GM21737 (cell line): Measurements from ENCODE around the gene TMIGD3.
"Not testable (repeated sequence)": the region's sequence is repeated elsewhere in the genome, so short reads cannot be mapped to it uniquely, and the experiment has no call there.

Experiments used
- ATAC-seq: cut with Tn5 transposase; IDR thresholded peaks from one replicate; pipeline ENCODE4 v1.9.1; 2021; ENCODE audit warnings: mild to moderate bottlenecking, moderate library complexity; ENCODE audit not compliant: unreplicated experiment

Gene TMIGD3

DNA sequence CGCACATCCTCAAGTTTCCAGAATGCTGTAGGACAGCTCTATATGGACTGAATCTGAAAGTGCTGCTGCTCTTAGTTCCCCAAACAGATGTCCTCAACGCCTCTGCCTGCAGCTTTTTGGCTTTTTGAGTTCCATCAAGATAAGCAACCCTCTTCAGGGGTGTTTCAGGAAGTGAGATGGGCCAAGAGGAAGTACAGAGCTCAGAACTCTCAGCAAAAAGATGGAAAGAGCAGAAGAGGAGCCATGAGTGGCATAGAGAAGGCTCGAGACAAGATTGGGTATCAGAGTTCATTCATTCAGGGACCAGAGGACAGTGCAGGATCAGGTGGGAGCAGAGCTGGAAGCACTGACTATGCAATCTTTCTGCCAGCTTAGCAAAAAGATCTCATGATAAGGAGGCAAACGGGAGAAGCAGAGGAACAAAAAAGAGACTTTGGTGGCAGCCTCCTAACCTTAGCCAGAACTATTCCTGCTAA is at the start of gene TMIGD3, which contains the start of gene ADORA3:
TMIGD3 (minus strand) TSS at position 49 of the 476 bp plus-strand sequence. CDS start 279 bp downstream, outside the sequence.
ADORA3 (minus strand) TSS at position 49 of the 476 bp plus-strand sequence. CDS start 279 bp downstream, outside the sequence.
- ATAC-seq: no peak

DNA sequence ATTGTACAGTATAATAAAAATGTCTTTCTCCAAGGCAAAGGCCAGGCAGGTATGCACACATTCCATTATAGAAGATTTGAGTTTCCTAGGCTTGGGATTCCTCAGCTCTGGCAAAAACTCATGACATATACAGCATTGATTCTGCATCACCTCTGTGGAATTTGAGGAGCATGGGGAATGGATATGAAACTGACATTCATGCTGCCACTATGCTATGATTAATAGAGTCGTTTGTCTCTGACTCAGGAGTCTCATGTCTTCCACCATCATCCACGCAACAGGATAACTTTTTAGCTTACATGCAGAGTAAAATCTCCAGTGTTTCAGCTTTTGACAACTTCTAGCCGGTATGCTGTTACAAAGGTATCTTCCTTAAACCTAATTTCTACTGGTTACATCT is 49.8 kb upstream of the TMIGD3 start:
- ATAC-seq: no peak

DNA sequence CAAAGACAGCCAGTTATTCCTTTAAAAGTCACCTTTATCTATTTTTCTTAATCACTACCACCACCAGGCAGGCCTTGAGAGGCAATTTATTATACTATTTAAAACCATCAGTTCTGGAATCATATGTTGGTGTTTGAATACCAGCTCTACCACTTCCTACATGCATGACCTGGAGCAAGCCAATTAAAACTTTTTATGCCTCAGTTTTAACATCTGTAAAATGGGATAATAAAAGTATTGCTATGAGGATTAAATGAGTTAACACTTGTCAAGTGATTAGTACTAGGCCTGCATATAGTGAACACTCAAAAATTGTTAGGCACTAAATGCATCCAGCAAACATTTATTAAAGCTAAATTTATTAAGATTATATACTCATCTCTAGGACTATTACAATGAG is 49.2 kb upstream of the TMIGD3 start:
- no peak for ATAC-seq

DNA sequence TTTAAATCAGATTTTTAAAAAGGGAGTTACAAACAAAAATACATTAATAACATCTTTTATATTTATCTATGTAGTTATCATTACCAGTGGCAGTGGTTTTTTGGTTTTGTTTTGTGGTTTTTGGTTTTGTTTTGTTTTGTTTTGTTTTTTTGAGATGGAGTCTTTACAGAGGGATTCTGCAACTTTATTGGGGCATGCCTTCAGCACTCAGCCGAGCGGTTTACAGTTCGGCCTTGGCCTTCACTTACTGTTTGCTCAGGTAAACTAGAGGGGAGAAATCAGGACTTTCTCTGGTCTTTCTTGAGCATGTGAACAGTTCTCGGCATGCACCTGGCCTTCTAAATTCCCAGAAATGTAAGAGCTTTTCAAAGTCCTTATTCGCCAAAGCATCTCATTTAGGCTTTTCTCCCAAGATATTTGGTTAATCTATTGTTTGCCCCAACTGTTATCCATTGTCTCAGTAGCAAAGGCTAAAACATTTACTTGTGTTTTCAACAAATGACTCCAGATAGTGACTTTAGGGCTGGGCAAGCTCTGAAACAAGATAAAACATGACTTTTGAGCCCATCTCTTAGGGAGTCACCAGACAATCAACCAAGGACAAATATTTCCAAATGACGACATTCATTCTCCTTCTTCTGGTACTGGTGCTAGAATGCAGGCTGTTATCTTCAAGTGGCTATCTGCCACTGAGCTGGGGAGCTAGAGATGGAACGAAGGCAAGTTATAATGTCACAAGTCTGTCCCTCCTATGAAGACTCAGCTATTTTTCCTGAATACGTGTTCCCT is 48.4 kb upstream of the TMIGD3 start:
- no peak for ATAC-seq

DNA sequence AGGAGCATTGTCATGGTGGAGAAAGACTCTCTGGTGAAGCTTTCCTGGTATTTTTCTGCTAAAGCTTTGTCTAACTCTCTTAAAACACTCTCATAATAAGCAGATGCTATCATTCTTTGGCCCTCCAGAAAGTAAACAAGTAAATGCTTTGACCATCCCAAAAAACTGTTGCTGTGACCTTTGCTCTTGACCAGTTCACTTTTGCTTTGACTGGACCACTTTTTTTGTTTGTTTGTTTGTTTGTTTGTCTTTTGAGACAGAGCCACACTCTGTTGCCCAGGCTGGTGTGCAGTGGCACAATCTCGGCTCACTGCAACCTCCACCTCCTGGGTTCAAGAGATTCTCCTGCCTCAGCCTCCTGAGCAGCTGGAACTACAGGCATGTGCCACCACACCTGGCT is 44.4 kb upstream of the TMIGD3 start:
- ATAC-seq: not testable (repeated sequence)

DNA sequence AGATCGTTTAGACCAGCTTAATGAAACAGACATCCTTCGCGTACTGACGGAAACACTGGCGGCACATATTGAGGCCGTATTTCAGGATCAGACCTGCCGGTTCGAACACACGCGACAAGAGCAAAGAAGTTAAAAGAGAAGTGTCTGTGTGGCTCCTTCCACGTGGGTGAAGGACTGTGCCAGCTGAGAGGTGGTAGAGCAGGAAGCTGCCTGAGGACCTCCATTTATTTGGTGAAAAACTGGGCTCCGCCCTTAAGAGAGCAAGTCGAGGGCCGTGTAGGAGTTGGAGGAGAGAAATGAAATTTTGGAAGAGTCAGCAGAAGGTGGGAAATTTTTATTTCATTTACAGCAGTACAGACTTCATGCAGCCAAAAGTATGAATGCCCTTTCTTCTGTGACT is 38.8 kb upstream of the TMIGD3 start:
- no peak for ATAC-seq

DNA sequence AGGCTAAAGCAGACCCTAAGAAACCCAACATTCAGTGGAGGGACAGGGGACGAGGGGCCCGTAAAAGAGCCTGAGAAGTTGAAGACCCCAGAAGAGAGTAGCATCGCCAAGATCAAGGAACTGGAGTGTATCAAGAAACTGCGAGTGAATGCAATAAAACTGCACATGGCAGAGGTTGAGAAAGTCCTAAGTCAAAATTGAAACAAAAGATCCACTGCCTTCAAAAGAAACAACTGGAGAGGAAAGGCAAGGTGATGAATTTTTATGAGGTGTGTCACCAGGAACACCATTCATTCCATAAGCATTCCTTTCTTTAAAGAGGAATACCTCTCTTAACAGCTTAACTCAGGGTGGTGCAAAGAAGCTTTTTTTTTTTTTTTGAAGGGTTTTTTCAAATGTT is 38.3 kb upstream of the TMIGD3 start:
- no peak for ATAC-seq

DNA sequence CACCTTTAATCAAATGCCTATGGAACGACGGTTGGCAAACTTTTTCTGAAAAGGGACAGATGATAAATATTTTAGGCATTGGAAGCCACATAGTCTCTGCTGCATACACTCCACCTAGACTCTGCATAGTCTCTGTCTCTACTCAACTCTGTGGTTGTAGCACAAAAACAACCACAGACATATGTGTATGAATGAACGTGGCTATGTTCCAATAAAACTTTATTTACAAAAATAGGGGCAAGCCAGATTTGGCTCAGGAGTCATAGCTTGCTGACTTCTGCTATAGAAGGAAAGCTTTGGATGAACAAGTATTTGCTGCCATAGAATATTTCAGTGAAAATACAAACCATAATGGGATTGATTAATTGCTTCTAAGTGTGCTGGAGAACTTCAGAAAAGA is 37.5 kb upstream of the TMIGD3 start:
- no peak for ATAC-seq

DNA sequence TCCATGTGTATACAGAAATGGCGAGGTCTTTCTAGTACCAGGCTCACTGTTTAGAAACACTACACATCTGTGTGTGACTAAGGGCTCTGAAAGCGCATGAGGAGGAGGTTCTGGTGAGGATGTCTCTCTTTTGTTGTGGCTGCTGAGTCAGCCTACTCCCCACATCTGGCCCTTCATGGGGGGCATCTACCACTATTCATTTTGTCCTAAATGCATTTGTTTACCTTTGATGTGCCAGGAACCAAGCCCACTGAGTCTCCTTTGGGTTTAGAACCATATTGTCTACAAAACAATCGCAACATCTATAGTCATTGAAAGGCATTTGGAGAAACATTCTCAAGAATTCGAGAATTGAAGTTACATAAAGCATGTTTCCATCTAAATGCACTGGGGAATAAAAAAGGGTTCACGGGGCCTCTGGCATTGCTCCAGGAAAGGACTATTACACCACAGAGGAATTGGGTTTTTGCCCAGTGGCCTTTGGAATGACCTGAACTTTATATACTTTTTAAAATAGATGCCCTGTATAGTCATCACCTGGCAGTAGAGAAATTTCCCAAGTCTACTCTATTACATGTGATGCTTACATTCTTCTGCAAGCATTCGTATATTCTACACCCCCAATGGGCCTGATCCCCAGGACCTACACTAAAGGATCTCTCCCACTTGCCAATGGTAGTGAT is 35.1 kb upstream of the TMIGD3 start:
- no peak for ATAC-seq

DNA sequence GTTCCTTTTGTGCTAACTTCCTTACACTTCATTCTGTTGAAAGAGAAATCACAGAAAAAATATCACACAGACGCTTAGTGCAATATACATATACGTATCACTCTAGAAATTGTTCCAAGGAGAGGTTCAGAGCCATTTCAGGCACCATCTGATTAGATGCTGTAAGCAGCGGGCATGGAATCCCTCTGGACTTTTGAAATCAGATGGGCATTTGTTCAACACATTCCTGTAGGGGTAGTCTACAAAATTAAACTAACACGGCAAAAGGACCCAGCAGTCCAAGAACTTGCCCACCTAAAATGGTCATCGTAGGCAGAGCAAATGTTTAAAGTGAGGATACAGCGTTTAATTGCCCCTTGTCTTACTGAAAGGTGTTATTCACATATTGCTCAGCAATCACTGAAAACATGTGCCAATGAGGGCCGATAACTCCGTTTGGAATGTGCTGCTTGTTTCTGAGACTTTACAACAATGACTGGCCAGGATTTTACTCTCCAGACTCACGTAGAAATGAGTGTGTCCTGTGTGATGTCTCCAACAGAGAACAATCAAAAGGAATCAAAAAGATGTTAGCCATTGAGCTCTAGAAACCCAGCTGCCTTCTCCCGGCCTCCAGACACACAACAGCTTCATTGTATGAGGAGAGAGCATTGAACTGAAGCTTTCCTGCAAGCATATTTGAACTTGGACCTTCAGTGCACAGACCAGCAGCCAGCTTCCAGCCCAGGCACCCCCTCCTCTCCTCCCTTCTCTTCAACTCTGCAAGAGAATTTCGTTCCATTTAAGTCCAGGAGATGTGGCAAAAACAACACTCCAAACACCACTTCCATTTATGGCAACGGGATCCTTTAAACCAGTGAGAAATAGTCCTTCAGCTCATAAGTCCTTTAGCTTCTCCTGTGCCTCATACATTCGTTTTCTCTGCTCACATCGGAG is 32.1 kb upstream of the TMIGD3 start:
- ATAC-seq: no peak

DNA sequence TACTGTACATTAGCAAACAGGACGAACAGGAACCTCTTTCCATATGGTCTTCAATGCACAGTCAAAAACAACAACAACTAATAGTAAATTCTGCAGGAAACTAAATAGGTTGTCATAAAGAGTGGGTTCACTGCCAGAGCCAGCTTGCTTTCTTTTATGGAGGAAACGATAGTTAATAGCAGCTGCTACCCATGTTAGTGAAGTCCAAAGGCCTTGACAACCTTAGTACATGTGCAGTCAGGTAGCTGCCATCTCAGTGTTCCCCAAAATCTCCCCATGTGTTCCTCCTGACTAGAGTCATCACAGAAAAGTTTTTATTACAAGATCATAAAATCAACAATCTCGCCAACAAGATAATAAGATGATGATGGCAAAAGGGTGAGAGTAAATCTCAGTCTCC is 16.6 kb upstream of the TMIGD3 start:
- no peak for ATAC-seq

DNA sequence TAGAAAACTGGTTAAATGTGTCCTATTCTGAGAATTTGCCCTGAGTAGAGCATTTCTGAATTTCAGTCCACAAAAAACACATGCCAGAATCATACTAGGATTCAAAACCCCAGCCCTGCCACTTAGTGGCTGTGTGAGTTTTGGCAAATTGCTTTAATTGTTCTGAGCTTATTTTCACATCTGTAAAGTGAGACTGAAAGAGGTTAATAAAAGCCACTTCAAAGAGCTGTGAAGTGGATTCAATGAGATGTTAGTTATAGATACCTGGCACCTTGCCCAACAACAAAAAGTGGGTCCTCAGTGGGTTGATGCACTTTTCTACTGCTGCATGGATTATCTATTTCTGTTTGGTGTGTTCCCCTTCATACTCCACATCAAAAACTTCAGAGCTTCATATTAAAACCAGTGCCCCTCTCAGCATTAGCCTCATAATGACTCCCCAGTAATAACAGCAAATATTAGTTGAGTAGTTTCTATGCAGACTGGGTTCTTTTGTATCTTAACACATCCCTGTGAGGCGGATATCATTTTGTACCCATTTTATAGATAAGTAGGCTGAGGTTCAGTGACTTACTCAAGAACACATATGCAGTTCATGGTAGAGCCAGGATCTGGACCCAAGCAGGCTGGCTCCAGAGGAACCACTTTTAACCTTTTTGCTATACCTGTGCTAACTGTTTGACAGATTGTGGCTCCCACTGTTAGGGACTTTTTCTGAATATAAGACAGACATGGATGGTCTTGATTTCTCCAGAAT is 14.2 kb upstream of the TMIGD3 start:
- ATAC-seq: no peak

DNA sequence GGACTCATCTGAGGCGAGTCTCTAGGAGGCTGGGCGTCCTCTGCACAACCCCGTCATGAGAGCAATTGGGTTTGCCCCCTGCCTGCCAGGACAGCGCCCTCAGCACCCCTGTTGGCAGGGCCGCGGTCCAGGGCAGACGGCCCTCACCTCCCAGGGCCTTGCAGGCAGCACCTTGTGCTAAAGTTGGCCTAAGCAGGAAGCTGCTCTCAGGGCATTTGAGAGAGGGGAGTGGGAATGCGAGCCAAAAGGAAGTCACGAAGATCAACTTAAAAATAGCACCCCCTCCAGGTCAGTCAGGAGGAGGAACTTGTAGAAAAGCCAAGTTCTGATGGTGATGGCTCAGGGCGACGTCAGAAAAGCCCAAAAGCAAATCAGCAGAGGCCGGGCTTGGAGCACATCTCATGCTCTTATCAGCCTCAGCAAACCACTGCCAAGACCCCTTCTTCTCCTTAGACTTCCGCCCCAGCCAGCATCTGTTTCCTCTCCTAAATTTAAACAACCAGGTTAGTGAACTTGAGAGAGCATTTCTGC is 12.6 kb upstream of the TMIGD3 start:
- ATAC-seq: no peak

DNA sequence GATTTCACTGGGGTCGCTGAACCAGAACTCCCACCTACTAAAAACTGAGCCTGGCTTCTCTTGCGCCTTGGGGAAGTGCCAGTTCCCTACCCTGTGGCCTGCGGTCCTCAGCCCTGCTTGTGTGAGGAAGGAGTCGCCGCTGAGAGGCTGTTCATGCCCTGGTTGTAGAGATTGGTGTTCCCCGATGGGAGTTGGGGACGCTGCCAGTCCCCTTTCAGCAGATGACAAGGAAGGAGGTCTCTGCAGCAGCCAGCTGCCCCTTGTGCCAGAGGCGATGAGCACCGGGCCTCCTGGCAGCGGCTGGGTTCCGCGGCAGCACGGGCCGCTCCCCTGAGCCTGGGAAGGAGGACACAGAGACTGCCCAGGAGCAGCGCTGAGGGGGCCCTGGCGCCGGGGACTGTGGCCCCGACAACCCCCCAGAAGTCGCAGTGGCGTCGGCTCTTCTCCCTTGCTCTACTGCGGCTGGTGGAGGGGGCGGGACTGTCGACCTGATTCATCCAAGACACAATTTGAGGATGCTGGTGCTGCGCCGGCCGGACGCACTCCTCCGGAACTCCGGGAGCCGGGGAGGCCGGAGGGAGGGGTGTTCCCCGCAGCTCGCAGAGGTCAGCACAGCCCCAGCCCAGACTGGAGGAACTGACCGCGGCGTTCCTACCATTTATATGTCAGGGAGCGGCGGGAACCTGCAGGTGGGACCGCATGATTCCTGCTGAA is 12.0 kb upstream of the TMIGD3 start:
- no peak for ATAC-seq

DNA sequence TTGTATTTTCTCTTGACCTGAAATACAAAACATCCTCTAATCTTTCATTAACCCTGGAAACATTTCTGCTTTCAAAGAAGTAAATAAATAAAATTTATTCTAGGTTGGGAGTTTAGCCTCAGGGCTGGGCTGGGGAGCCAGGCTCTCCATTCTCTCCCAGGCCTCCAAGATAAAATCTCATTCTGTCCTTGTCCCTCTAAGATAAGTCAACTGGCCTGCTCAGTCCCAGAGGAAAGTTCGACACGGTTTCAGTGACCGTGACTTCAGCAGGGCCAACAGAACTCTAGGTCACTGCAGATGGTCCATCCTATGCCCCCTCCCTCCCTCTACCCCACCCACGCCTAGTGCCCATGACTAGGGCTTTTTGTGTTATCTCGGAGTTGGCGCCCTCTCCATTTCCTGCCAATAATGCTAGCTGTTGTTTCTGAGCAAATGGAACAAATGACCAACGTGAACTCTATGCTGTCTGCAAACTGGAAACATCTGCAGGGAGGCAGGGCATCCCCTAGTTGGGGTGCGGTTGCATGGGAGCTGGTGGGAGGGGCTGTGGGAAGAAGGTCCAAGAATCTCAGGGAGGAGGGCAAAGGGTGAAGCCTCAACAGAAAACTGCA is 10.1 kb upstream of the TMIGD3 start:
- no peak for ATAC-seq

DNA sequence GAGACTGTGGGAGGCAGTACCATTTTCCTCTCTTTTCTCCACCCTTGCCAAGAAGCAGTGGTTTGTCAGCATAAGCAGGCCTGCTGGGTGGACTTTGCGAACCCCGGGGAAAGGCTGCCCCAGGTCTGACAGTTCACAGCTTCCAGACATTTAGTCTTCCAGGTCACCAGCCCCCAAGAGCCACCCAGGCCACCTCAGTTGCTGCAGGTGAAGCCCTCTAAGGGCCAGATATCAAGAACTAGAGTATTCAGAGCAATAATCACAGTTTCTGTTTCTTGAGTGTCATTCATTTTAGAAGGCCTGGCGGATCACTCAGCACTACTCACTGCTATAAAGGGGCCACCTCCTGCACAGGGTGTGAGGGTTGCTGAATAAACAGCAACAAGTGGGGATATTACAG is 9.5 kb upstream of the TMIGD3 start:
- ATAC-seq: no peak

DNA sequence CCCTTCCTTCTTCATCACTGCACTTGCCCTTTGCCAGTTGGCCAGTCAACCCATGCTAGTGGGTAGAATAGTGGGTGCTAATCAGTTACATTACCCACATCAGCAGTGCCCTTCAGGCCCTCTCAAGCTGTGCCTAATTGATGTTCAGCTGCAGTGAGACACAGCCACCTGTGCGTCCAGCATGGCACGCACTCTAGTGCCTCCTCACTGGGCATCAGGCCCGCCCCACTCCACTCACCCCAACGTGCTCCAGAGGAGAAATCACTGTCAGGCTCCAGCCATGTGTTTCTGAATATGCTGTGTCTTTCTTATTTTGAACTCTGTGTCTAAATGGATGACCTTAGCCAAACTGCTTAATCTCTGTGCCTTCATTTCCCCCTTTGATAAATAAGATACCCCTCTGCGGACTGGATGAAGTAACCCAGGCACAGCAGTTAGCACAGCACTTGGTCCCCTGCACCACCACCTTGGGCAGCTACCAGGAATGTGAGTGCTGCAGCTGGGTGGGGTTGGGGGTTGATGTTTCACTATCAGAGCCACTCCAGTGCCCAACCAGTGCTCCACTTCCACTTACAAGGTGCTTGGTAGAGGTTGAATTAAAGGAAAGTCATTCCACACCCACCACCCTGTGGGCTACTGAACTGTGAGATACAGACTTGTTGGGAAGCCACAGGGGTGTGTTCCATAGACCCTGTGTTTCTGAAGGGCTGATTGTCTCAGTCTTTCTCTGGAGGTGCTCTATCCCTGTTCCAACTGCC is 8.9 kb upstream of the TMIGD3 start:
- no peak for ATAC-seq

DNA sequence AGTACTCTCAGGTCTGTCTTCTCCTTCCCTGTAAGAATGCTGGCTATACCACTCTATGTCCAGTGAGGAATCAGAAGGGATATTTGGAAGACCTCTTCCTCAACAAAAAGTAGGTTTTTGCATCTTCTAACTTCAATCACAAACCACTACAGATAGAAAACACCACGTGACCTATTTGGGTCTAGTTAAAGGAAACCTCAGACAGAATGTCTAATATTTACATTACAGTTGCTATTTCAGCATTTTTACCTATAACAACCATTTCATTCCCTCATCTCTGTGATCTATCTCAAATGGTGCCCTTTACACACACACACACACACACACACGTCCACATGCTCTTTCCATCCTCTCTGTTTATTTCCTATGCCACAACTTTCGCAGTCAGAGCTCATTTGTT is 7.9 kb upstream of the TMIGD3 start:
- ATAC-seq: no peak
